HG03025 (cell line): ENCODE data around the gene TMEM254.
"Not testable (repeated sequence)": the region's sequence is repeated elsewhere in the genome, so short reads cannot be mapped to it uniquely, and the experiment has no call there.

ENCODE experiments used
- ATAC-seq: cut with Tn5 transposase; IDR thresholded peaks from one replicate; pipeline ENCODE4 v1.9.1; 2021; ENCODE audit warnings: mild to moderate bottlenecking, moderate library complexity; ENCODE audit not compliant: unreplicated experiment, low FRiP score

Gene TMEM254

DNA sequence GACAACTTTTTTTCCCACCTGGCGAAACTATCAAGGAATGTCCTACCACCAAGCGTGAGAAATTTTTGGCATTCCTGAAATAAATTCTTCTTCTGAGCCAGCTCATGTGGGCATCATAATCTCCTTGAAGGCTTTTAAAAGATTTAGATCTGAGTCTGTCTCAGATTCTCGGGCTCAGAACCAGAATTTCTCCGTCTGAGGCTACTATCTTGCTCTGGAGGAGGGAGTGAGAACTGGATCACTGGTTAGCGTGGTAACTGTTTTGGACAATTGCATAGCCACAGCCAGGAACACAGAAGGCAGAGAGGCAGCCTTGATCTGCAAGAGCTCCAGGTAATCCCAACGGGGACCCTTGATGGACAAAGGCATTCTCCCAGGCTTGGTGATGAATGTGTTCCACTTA lies 53.0 kb downstream of the TMEM254 start:
- no peak for ATAC-seq

DNA sequence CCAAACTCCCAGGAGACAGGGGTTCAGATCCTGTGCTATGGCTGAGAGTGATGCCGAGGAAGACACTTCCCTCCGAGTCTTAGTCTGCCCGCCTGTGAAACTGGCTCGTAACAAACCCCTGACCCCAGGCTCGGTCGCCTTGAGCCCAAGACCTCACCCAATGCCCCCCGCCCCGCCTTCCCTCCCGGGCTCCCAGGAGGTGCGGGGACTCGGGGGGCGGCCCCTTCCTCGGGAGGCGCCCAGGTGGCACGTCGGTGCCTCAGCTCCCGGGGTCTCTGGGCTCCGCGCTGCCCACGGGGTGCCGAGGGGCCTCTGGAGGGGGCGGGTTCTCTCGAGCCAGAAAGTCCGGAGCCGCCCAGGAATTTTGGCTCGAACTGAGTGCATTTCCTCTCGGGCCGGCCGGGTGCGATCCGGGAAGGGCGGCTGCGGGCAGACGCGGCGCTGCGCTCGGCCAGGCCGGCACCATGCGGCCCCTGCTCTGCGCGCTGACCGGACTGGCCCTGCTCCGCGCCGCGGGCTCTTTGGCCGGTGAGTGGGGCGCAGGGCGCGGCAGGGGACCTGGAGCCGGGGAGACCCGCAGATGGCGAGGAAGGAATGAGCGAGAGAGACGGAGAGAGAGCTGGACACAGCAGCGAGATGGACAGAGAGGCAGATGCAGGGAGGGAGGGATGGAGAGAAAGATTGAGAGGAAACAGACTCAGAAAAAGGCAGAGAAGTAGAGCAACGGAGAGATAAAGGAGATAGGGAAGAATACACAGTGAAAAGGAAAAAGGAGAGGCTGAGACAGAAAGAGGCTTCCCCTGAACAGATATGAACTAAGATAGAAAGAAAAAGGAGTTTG lies 54.1 kb downstream of the TMEM254 start, which contains the start of gene PLAC9:
PLAC9 (plus strand) TSS at position 432 of the 841 bp plus-strand sequence; CDS start at position 465, 33 bp downstream.
- no peak for ATAC-seq

DNA sequence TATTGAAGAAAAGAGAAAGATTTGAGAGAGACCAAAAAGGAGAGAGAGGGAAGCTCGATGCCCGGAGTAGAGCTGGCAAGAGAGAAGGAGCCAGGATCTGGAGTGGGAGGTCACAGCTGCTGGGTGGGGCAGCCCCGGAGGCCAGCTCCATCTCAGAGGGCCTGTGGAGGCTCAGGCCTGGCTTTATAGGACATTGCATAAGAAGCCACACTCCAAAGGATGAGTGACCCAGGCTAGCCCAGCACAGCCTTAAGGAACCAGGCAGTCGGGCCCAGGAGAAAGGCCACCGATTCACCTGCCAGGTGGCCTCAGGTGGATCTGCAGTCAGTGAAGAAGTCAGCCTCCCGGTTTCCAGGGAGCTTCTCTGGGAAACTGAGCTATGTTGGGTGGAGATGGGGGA lies 54.7 kb downstream of the TMEM254 start:
- no peak for ATAC-seq

DNA sequence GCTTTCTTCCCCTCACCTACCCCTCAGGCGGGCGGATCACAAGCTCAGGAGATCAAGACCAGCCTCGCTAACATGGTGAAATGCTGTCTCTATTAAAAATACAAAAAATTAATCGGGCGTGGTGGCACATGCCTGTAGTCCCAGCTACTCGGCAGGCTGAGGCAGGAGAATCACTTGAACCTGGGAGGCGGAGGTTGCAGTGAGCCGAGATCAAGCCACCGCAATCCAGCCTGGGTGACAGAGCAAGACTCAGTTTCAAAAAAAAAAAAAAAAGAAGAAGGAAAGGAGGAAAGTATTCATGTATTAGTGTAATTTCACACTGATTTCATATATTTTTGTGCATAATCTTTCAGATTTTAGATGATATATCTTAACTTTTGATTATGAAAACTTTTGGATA lies 55.2 kb downstream of the TMEM254 start:
- not testable (repeated sequence) for ATAC-seq

DNA sequence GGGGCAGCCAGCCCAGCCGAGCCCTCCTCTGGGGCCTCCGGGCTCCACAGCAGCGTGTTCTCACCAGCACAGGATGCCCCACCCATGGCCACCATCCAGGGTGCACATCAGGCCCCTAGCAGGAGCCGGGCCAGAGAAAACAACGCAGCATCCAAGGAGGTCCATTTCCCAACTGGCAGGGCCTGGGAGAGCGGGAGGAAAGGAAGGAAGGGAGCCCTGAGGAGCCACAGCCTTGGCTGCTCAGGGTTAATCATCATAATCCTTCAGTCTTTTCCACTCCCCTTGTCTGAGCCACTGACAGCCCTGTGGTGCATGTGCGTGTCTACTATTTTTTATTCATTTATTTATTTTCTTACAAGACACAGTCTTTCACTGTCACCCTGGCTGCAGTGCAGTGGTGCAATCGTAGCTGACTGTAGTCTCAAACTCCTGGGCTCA lies 57.7 kb downstream of the TMEM254 start:
- ATAC-seq = no peak

DNA sequence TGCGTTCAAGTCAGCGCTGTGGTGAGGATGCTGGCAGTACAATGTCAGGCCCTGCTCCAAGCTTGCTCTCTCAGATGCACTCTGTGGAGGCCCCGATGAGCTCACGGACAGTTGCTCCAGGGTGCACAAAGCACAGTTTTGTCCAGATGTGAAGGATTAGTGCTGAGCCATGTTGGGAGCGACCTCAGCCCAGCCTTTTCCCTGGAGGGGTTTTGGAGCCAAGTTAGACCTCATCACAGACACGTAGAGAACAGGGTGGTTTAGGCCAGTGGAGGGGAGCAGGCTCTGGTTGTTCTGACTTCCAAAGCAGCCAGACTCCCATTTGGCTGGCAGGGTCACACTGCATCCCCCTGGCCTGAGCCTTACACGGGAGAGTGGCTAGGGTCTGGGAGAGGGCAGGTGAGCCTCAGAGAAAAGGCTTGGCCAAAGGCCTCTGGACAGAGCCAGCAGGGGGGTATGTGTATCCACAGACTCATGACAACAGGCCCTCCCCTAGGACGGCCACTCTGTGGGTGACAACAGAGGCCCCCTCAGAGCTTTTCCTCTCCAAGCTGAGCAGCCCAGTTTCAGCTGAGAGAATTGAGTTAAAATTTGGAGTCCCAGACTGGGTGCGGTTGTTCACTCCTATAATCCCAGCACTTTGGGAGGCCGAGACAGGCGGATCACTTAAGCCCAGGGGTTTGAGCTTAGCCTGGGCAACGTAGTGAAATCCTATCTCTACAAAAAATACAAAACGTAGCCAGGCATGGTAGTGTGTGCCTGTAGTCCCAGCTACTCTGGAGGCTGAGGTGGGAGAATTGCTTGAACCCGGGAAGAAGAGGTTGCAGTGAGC lies 58.8 kb downstream of the TMEM254 start:
- ATAC-seq = no peak

DNA sequence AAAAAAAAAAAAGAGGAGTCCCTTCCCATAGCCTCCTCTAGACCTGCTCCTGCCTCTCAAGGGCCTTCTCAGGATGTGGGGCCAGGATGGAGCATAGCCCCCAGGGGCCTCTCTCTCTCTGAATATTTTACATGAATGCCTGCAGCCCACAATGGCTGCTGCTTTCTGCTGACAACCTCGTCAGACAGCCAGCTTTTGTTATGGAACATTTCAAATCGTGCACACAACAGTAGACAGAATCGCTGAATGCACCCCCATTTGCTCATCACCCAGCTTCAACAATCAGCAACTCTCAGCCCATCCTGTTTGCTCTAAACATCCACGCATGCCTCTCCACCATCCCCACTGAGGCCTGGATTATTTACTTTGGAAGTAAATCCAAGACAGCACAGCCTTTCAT lies 59.5 kb downstream of the TMEM254 start:
- no peak for ATAC-seq

DNA sequence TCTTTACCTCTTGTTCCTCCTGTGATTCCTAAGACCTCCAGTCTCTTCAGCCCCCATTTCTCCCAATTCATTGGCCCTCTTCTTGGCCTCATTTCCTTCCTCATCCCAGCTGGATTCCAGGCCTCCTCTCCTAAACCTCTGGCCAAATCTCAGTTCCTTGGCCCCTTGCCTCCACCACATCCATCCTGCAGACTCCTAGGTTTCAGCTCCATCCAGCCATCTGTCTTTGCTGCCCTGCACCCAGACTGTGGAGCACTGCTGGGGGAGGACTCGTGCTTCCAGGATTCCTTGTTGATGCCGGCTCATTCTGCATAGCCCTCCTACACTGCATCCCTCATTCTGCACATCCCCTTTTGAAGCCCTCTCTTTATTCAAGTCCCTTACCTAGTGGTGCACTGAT lies 60.8 kb downstream of the TMEM254 start:
- ATAC-seq = no peak

DNA sequence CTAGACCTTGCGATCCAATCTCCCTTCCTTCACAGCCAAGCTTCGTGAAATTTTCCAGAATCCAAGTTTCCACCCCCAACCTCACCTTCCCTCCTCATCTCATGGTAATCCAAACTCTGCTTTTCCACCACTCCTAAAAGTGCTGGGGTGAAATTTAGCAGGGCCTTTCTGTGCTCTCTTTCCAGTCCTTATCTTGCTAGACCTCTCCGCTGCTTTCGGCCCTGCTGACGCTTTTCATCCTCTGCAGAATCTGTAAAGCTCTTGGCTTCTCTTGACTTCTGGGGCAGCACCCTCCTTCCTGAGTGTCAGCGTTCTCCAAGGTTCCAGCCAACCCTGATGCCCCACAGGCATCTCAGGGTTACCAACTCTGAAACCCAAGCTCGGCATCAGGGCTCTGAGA lies 61.8 kb downstream of the TMEM254 start:
- no peak for ATAC-seq

DNA sequence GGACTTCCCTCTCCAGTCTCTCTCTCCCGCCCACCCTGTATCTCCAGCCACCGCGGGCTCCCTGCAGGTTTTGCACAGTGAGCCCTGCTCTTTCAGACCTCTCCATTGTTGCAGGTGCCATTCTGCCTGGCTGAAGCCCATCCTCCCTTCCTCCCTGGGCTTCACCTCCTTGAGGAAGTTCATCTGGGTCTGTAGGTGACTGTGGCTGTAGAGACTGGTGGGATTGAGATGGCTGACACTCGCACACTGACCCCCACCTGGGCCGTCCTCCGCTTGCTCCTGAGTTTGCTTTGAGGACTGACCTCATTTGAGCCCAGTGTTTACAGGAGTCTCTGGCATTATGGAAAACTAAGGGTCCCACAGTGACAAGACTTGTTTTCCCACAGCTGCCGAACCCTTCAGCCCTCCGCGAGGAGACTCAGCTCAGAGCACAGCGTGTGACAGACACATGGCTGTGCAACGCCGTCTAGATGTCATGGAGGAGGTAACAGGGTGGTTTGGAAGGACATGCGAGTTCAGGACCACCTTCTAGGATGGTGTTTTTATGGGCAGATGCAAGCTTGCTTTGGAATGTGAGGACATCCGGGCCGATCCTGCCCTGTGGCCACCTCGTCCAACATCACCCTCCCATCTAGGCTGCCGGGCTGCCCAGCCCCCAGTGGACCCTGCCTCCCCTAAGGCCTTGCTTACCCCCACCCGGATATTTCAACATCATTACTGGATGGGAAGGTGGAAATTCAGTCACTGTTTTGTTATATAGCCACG lies 63.4 kb downstream of the TMEM254 start:
- no peak for ATAC-seq
